Caco-2 (cell line): ENCODE measurements around the gene GRK1. TPM values are rescaled to one million over a fixed set of nuclear protein-coding genes. Genes with fewer than 3 reads are reported as not detected.

Experiments used
- BruUV-seq: library from RNA; stranded (reverse); fragments of 400-500 nt; replicated peaks from 2 replicates; lab custom pipeline; 2021; lab: Mats Ljungman, UMichigan
- CTCF ChIA-PET: fragments of 300-600 bp; sonication (Branson Sonifier 250); formaldehyde crosslinking; loops from one replicate; lab custom pipeline; 2022; ENCODE audit warnings: antibody characterized with exemption; lab: Charles Lee
- POLR2A ChIA-PET: fragments of 300-600 bp; sonication (Branson Sonifier 250); formaldehyde crosslinking; loops from one replicate; lab custom pipeline; 2022; ENCODE audit warnings: antibody characterized with exemption; lab: Charles Lee
- DNase-seq, 2 experiments: peaks; one replicate each; pipeline versions ENCODE4 v3.0.0 to v3.0.0-alpha.2; 2020 to 2022
- H3K27me3 ChIP-seq: replicated peaks from 2 replicates; pipeline ENCODE4 v1.6.0; 2011; ENCODE audit warnings: low read length; ENCODE audit not compliant: control insufficient read depth, insufficient read depth
- H3K36me3 ChIP-seq: 2 replicates; pipeline ENCODE4 v1.5.1; 2011; ENCODE audit warnings: low read length; ENCODE audit not compliant: control insufficient read depth, insufficient read depth
- H3K4me1 ChIP-seq: fragments of 250-450 bp; sonication (Bioruptor Pico); 2 replicates; pipeline ENCODE4 v1.5.1; 2020; ENCODE audit warnings: mild to moderate bottlenecking
- H3K4me3 ChIP-seq: 2 replicates; pipeline ENCODE4 v1.5.1; 2011; ENCODE audit warnings: low read depth, mild to moderate bottlenecking, control low read depth, low read length
- H3K9me3 ChIP-seq: fragments of 250-450 bp; sonication (Bioruptor Pico); 2 replicates; pipeline ENCODE4 v1.5.1; 2020; ENCODE audit warnings: mild to moderate bottlenecking, moderate library complexity
- H3K27ac Mint-ChIP-seq: one replicate; pipeline ENCODE4 v1.8.0; 2022; ENCODE audit warnings: mixed read lengths; ENCODE audit not compliant: unreplicated experiment
- H3K27me3 Mint-ChIP-seq: one replicate; pipeline ENCODE4 v1.8.0; 2022; ENCODE audit warnings: mixed read lengths; ENCODE audit not compliant: insufficient read depth, unreplicated experiment
- H3K36me3 Mint-ChIP-seq: one replicate; pipeline ENCODE4 v1.8.0; 2022; ENCODE audit warnings: mild to moderate bottlenecking, mixed read lengths; ENCODE audit not compliant: insufficient read depth, unreplicated experiment
- H3K4me1 Mint-ChIP-seq: one replicate; pipeline ENCODE4 v1.8.0; 2022; ENCODE audit warnings: low read depth, mixed read lengths; ENCODE audit not compliant: unreplicated experiment
- H3K4me3 Mint-ChIP-seq: one replicate; pipeline ENCODE4 v1.8.0; 2022; ENCODE audit warnings: mild to moderate bottlenecking, moderate library complexity, mixed read lengths; ENCODE audit not compliant: unreplicated experiment
- H3K9me3 Mint-ChIP-seq: one replicate; pipeline ENCODE4 v1.8.0; 2022; ENCODE audit warnings: mixed read lengths; ENCODE audit not compliant: unreplicated experiment
- CTCF ChIP-seq, 2 experiments: fragments of 200-600 bp in 1 of 2; IDR thresholded peaks; 1 replicate in 1 of 2; 2 replicates in 1 of 2; pipeline versions ENCODE4 v1.5.1 to v1.8.0; 2011 to 2022; ENCODE audit warnings: antibody characterized with exemption in 1 of 2, control low read depth in 1 of 2, inconsistent platforms in 1 of 2, low read depth in 1 of 2, low read length in 1 of 2, mild to moderate bottlenecking in 1 of 2, moderate library complexity in 1 of 2; ENCODE audit not compliant: insufficient read depth in 1 of 2, severe bottlenecking in 1 of 2, unreplicated experiment in 1 of 2
- intact Hi-C: fragments of 100-400 bp; cut with micrococcal nuclease; formaldehyde crosslinking; loops from one replicate; pipeline ENCODE4 v1.10.0; 2022; ENCODE audit not compliant: unreplicated experiment
- total RNA-seq: library from RNA; stranded (reverse); gene quantifications from 2 replicates; pipeline ENCODE4 v1.2.3, GENCODE V29; 2022

The GRK1 gene
- total RNA-seq, 1 experiment from 2014 or later: not detected

DNA sequence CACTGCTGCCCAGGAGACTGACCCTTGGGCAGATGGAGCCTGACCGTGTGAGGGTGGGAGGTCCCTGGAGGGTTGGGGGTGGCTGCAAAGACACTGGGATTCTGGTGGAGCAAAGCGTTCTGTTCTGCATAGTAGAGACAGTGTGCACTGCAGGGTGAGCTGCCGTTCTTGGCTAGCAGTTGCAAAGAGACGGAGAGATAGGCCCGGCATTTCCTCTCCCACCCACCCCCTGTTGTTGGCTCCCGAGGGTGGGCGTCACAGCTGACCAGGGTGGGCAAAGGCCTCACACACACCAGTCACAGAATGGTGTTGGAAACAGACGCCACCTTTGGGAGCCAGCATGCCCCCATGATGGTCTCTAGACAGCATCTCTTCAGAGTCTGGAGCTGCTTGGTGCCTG lies 103.4 kb downstream of the GRK1 start:
- H3K36me3 Mint-ChIP-seq: no peaks in the 10 kb centered on the region
- BruUV-seq: no TSS peak
- CTCF ChIA-PET: no interaction called here
- TF ChIP-seq CTCF (IDR thresholded peaks at IDR 0.05; ENCODE audit: insufficient read depth in 1 of 2, low read depth in 1 of 2, low read length in 1 of 2, severe bottlenecking in 1 of 2, unreplicated experiment in 1 of 2): no peak
- Histone ChIP-seq H3K9me3 (peaks cover 6% of the 10 kb centered on the region), H3K27me3 (no peaks in the 10 kb centered on the region), H3K36me3 (no peaks in the 10 kb centered on the region), H3K4me3 (no peak overlapping the region), H3K4me1 (no peaks in the 10 kb centered on the region)
- POLR2A ChIA-PET: no interaction called here
- peaks cover 2% of the 10 kb centered on the region for H3K27me3 Mint-ChIP-seq
- no peak overlapping the region for H3K4me3 Mint-ChIP-seq
- H3K9me3 Mint-ChIP-seq: no peaks in the 10 kb centered on the region
- no peaks in the 10 kb centered on the region for H3K4me1 Mint-ChIP-seq
- H3K27ac Mint-ChIP-seq: no peak overlapping the region
- intact Hi-C loops: no loop called here
- no peak for DNase-seq

- H3K4me3 Mint-ChIP-seq: no peak overlapping the region
- H3K36me3 Mint-ChIP-seq: no peaks in the 10 kb centered on the region
- CTCF ChIA-PET: no interaction called here
- no peaks in the 10 kb centered on the region for H3K4me1 ChIP-seq
- intact Hi-C loops: no loop called here
- H3K4me3 ChIP-seq: no peak overlapping the region
- POLR2A ChIA-PET: no interaction called here
- no peaks in the 10 kb centered on the region for H3K27me3 Mint-ChIP-seq
- no peaks in the 10 kb centered on the region for H3K4me1 Mint-ChIP-seq
- DNase-seq: no peak
- no peak overlapping the region for H3K27ac Mint-ChIP-seq
- no peak for TF ChIP-seq CTCF (IDR thresholded peaks at IDR 0.05; ENCODE audit: insufficient read depth in 1 of 2, low read depth in 1 of 2, low read length in 1 of 2, severe bottlenecking in 1 of 2, unreplicated experiment in 1 of 2)
- no TSS peak for BruUV-seq
- H3K27me3 ChIP-seq: no peaks in the 10 kb centered on the region
- no peaks in the 10 kb centered on the region for H3K9me3 Mint-ChIP-seq
- H3K9me3 ChIP-seq: peaks cover 6% of the 10 kb centered on the region
- no peaks in the 10 kb centered on the region for H3K36me3 ChIP-seq
Observed at GRCh38 chr13:113770937-113771336, 103.9 kb downstream of the GRK1 start.

DNA sequence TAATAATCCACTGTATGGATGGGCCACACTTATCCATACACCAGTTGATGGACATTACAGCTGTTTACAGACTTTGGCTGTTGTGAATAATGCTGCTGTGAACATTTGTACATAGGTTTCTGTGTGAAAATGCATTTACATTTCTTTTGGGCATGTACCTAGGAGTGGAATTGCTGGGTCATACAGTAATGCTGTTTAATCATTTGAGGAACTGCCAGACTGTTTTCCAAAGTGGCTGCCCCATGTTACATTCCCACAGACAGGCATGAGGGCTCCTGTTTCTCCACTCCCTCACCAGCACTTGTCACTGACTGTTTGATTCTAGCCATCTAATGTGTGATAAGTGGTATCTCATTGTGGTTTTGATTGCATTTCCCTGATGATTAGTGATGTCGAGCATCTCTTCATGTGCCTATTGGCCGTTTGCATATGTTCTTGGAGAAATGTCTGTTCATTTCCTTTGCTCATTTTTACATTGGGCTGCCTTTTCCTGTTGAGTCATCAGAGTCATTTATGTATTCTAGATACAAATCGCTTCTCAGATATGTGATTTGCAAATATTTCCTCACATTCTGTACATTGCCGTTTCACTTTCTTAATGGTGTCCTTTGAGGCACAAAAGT lies 104.8 kb downstream of the GRK1 start:
- Mint-ChIP-seq H3K9me3 (no peaks in the 10 kb centered on the region), H3K27ac (no peak overlapping the region), H3K4me3 (no peak overlapping the region), H3K27me3 (no peaks in the 10 kb centered on the region), H3K4me1 (no peaks in the 10 kb centered on the region), H3K36me3 (no peaks in the 10 kb centered on the region)
- intact Hi-C loops: no loop called here
- Histone ChIP-seq H3K27me3 (no peaks in the 10 kb centered on the region), H3K9me3 (peaks cover 6% of the 10 kb centered on the region), H3K4me3 (no peak overlapping the region), H3K4me1 (no peaks in the 10 kb centered on the region), H3K36me3 (no peaks in the 10 kb centered on the region)
- no peak for DNase-seq
- ChIA-PET CTCF (no interaction called here), POLR2A (no interaction called here)
- no peak for TF ChIP-seq CTCF (IDR thresholded peaks at IDR 0.05; ENCODE audit: insufficient read depth in 1 of 2, low read depth in 1 of 2, low read length in 1 of 2, severe bottlenecking in 1 of 2, unreplicated experiment in 1 of 2)
- no TSS peak for BruUV-seq
